Neural cell (in vitro differentiated cells): ENCODE measurements around the gene CYP26B1.

ENCODE experiments used
- CTCF ChIP-seq: fragments of 450-650 bp; IDR thresholded peaks from 2 replicates; pipeline ENCODE4 v1.5.1; 2014; ENCODE audit warnings: antibody characterized with exemption, mild to moderate bottlenecking, moderate library complexity; ENCODE audit not compliant: poor library complexity, severe bottlenecking
- EP300 ChIP-seq: fragments of 450-650 bp; conservative IDR thresholded peaks from 2 replicates; pipeline ENCODE4 v1.6.1; 2014; ENCODE audit warnings: antibody characterized with exemption, mild to moderate bottlenecking, moderate library complexity; ENCODE audit not compliant: poor library complexity, severe bottlenecking
- EZH2 ChIP-seq: fragments of 200-600, 300-800 bp; shearing (Covaris generic), sonication (generic); IDR thresholded peaks from 2 replicates; pipeline ENCODE4 v1.6.1; 2014; ENCODE audit warnings: antibody characterized with exemption, low read length, borderline replicate concordance, mild to moderate bottlenecking; ENCODE audit not compliant: insufficient read depth, poor library complexity, severe bottlenecking
- MXI1 ChIP-seq: fragments of 450-650 bp; conservative IDR thresholded peaks from 2 replicates; pipeline ENCODE4 v1.6.1; 2014; ENCODE audit warnings: antibody characterized with exemption, mild to moderate bottlenecking; ENCODE audit not compliant: poor library complexity, severe bottlenecking
- POLR2AphosphoS5 ChIP-seq: IDR thresholded peaks from 2 replicates; pipeline ENCODE4 v1.6.1; 2012
- RAD21 ChIP-seq: fragments of 450-650 bp; conservative IDR thresholded peaks from 2 replicates; pipeline ENCODE4 v1.6.1; 2014; ENCODE audit warnings: antibody characterized with exemption, mild to moderate bottlenecking, moderate library complexity
- SMC3 ChIP-seq: fragments of 450-650 bp; conservative IDR thresholded peaks from 2 replicates; pipeline ENCODE4 v1.6.1; 2014; ENCODE audit warnings: antibody characterized with exemption, mild to moderate bottlenecking, moderate library complexity; ENCODE audit not compliant: poor library complexity
- TAF1 ChIP-seq: IDR thresholded peaks from 2 replicates; pipeline ENCODE4 v1.6.1; 2012; ENCODE audit warnings: low read depth
- TF ChIP-seq, protein P1 (sequence below): IDR thresholded peaks from 2 replicates; pipeline ENCODE4 v1.6.1; 2012; ENCODE audit warnings: borderline replicate concordance

GRCh38 chr2:72162574-72162973 lies 14.9 kb upstream of the CYP26B1 start:
- TF ChIP-seq EZH2 (no peak), MXI1 (no peak), CTCF (no peak), EP300 (no peak), POLR2AphosphoS5 (no peak), RAD21 (no peak), SMC3 (no peak), TAF1 (no peak)
- TF ChIP-seq, protein P1, sequence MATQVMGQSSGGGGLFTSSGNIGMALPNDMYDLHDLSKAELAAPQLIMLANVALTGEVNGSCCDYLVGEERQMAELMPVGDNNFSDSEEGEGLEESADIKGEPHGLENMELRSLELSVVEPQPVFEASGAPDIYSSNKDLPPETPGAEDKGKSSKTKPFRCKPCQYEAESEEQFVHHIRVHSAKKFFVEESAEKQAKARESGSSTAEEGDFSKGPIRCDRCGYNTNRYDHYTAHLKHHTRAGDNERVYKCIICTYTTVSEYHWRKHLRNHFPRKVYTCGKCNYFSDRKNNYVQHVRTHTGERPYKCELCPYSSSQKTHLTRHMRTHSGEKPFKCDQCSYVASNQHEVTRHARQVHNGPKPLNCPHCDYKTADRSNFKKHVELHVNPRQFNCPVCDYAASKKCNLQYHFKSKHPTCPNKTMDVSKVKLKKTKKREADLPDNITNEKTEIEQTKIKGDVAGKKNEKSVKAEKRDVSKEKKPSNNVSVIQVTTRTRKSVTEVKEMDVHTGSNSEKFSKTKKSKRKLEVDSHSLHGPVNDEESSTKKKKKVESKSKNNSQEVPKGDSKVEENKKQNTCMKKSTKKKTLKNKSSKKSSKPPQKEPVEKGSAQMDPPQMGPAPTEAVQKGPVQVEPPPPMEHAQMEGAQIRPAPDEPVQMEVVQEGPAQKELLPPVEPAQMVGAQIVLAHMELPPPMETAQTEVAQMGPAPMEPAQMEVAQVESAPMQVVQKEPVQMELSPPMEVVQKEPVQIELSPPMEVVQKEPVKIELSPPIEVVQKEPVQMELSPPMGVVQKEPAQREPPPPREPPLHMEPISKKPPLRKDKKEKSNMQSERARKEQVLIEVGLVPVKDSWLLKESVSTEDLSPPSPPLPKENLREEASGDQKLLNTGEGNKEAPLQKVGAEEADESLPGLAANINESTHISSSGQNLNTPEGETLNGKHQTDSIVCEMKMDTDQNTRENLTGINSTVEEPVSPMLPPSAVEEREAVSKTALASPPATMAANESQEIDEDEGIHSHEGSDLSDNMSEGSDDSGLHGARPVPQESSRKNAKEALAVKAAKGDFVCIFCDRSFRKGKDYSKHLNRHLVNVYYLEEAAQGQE: no peak
